ENCODE measurements around the gene DEFB129.
"Not testable (repeated sequence)": the region's sequence is repeated elsewhere in the genome, so short reads cannot be mapped to it uniquely, and the experiment has no call there.

- not testable (repeated sequence) for TF ChIP-seq CTCF, POLR2A (IDR thresholded peaks at IDR 0.05)
These were observed 1.2 kb upstream of the DEFB129 start for GRCh38 chr20:225879-226278.
